Measurements from ENCODE around the gene ERC2.
A peak's percentile ranks its signal among the peaks of the same experiment; 100 is the strongest.

Gene ERC2

DNA sequence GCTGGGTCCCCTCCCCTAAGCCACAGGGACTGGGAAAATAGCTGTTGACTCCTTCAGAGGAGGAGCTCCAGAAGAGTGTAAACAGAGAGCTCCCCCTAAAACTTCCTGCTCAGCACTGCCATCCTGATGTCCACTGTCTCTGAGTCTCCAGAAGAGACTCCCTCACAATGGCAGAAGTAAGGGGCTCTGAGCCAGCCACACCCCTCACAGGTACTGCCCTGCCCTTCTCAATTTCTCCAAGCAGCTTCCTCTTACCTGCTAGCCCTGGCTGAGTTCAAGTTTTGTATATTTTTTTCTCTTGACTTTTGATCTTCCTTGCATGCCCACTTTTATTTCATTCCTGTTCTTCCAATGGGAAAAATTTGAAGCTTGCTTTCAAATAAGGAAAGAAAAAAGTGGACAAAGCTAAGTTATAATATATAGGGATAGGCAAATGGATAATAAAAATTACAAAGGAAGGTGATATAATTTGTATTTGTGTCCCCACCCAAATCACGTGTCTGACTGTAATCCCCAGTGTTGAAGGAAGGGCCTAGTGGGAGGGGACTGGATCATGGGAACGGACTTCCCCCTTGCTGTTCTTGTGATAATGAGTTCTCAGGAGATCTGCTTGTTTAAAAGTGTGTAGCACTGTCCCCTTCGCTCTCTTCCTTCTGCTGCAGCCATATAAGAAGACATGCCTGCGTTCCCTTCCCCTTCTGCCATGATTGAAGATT, 539.0 kb downstream of the ERC2 start:
- DNase-seq (ENCODE audit: low spot score): no peak

DNA sequence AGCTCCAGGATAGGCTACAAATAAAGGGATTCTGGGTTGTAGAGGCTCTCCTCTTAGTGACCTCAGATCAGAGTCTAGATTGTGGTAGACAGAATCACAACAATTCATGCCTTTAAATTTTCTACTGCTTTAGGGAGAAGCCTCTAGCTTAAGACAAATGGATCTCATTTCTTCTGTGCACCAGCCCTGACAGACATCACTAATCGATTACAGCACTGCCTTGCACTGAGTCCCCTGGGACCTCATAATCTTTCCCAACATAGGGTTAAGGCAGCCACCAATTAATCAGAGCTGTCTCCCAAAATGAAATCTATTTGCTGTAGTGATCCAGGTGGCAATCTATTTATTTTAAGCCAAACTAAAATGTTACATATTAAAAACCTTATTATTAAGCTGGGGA, 544.6 kb downstream of the ERC2 start:
- DNase-seq (ENCODE audit: low spot score): no peak

DNA sequence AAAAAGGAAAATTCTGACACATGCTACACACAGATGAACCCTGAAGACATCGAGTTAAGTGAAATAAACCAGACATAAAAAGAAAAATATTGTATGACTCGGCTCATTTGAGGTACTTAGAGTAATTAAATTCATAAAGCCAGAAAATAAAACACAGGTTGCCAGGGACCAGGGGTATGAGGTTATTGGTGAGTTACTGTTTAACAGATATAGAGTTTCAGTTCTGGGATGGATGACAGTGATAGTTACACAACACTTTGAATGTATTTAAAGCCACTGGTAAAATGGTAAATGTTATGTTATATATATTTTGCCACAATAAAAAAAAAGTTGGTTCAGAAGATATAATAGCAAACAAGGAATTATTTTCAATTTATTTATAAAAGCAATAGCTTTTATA, 545.1 kb downstream of the ERC2 start:
- DNase-seq (ENCODE audit: low spot score): no peak

DNA sequence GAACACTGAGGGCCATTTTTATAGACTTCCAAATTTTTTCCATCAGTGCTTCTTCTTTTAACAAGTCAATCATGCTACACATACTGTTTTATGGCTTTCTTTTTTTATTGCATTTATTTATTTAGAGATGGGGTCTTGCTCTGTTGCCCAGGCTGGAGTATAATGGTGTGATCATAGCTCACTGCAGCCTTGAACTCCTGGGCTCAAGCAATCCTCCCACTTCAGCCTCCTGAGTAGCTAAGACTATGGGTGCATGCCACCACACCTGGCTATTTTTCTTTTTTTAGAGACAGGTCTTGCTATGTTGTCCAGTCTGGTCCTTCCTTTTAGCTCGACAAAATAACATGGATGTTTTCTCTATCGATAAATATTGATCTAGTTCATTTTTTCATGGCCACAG, 555.4 kb downstream of the ERC2 start:
- DNase-seq (ENCODE audit: low spot score): no peak

DNA sequence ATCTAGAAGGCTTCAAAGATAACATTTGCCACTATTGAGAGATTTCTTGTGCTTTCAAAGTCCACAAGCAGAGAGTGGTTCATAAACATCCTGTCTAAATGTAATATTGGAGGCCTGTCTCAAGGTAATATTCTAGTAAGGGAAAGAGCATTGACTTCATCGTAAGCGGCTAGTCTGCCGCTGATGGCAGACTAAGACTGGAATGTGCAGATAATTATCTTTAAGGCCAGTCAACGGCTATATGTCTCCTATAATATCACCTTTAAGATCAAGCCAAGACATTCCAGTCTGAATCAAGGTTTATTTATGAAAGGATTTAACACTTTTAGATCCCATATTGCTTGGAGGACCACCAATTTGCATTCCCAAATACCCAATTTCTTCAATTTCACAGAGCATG, 557.0 kb downstream of the ERC2 start:
- DNase-seq (ENCODE audit: low spot score): no peak

DNA sequence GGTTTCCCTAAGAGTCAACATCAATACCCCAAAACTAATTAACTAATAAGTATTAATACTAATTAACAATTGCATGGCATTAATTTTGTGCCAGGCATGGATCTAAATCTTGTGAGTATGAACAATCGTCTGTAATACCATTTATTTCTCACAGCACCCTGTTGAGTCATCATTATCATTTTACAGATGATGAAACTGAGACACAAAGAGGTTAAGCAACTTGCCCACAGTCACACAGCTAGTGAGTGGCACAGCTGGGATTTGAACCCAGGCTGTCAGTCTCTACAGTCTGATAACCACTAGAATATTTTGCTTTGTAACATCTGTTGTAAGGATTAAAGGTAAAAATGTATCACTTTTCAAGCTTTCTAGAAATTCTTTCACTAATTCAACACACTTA, 557.7 kb downstream of the ERC2 start:
- no peak for DNase-seq (ENCODE audit: low spot score)

DNA sequence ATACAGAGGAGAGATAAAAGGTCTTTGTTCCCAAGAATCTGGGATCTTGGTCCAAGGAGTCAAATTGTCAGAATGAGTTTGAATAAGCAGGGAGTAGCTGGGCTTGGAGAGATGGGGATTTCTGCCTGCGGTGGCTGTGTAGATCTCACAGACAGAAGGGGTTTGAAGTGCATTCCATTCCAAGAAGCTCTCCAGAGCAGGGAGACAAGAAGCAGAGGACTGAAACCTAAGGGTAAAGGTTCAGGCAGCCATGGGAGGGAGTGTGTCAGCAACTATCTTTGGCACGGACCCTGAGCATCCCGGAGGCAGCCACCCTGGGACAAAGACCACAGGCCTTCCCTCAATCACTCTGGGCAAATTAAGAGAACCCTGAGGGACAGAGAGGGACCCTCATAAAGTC, 558.9 kb downstream of the ERC2 start:
- DNase-seq (ENCODE audit: low spot score): no peak

DNA sequence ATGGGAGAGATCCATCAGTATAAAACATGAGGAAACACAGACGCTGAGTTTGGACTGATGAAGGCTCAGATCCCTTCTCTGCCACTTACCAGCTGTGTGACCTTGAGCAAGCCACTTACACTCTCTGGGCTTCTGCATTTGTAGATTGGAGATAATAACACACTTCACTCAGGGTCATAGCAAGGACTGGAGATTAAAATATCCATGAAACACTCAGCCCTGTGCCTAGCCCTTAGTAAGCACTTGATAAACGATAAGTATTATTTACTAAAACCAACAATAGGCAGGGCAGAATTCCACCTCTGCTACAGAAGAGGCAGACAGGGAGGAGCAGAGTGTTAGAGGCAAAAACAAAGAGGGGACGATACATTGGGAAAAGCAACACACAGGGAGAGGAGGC, 560.7 kb downstream of the ERC2 start:
- no peak for DNase-seq (ENCODE audit: low spot score)

DNA sequence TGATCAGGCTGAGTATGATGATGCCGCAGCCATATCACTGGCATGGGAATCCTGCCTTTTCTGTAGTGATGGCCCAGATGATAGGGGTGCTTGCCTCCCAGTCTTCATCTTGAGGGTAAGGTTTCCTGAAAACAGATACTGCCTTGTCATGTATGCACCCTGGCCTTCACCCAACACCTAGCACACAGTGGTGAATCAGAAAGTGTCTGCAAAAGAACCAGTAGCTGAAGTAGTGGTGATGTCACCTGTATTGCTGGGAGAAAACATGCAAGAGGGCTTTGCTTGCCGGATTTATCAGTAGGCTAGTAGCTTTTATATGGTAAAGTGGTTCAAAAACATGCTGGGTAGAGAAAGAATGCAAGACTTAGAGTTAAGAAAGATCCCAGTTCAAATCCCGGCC, 561.4 kb downstream of the ERC2 start:
- DNase-seq (ENCODE audit: low spot score): no peak

DNA sequence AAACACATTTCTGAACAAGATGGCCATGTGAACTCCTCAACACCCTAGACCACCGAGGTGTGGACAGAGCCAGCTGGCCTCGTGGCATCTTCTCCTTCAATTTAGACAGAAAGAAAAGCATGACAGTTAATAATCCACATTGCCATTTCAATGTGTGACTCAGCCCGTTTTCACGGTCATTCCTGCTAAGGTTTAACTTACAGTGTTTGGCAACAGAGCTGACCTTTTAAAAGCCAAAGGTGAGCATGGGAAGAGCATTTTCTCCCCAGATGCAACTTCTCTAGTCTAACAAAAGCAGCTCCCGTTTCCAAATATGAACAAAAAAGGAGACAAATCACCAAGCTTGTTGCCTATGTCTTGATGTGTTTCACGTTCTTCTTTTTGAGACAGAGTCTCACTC, 563.6 kb downstream of the ERC2 start:
- no peak for DNase-seq (ENCODE audit: low spot score)

DNA sequence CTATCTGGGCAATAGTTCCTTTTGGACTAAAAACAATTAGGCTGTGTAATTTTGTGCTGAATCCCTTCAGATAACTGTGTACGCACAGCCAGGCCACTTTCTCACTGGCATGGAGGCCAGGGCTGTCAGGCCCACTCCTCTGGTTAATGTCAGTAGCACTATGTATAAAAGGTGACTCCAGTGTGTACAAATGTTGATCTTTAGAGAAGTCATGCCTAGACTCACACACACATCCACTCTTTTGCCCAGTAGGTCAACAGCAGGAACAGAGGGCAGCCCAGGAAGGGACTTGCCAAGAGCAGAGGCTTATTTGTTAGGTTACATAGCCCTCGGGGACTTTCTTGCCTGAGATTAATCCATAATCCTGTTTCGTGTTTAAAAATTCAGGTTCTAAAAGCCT, 564.6 kb downstream of the ERC2 start:
- DNase-seq (ENCODE audit: low spot score): no peak

DNA sequence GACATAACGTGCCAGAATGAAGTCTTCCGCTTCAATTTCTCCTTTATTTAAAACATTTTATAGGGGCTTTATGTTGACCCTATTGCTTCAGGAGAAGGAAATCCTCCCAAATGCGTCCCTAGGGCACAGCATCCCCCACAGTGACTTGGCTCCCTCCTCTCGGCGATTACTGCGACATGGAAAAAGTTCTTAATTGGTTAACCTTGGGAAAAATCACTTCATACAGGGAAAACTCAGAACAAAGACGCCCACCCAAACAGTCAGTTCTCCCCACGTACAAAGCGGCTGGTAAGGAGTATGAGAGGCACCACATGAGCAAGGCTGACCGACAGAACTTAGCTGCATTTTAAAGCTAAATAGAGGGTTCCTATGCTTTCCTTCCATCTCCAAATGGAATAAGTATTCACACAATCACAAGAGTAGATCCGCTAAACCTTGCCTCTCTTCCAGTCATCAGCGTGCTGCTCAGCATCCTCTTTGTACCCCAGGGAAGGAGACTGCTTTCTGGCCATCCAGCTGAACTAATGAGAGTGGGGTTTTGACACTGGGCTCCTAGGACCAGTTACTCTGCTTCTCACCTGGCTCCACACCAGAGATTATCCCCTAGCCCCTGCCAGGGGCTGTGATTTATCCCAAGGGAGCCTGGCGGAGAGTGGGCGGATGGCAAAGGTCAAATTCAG, 565.9 kb downstream of the ERC2 start:
- no peak for DNase-seq (ENCODE audit: low spot score)

DNA sequence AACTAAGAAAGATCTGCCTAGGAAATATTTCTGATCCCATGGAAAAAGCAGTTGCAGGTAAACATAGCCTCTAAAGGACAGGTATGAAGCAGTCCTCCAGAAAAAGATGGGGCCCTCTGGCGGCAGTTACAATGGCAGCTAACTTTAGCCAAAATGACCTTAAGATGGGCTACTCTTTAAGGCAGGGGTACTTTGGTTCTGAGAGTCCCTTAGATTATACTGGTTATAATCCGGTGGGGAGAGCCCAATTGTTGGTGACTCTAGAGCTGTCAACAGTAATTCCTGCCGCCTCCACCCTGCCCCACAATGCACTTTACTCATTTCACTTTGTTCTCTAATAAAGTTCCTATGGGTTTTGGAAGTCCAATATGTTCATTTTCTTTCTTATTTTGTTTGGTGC, 568.4 kb downstream of the ERC2 start:
- DNase-seq (ENCODE audit: low spot score): no peak

DNA sequence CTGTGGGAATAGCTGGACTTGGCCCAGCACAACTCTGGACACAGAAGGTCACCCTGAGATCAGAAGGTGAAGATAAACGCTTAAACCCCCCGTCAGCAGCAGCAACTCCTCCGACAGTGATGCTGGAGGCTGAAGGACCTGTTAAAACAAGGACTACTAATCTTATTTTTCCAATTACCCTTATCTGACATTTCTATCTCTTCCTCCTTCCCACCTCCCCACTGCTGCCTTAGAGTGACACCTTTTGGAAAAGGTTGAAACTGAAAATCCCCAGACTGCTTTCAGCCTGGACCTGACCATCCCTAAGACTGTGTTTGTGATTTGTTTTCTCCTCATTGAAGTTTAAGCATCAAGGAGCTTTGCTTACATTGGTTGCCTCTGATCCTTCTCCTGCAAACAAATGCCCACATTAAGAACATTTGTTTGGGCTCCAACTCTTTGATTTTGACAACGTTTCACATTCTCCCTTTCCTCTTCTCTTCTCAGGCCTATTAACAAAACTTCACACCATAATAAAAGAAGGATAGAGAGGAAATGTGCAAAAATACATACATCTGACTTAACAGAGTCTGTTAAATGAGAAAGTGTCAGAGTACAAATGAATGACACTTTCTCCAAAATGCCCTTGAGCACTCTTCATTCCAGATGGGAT, 570.6 kb downstream of the ERC2 start:
- peak; percentile 20 for DNase-seq (ENCODE audit: low spot score)

DNA sequence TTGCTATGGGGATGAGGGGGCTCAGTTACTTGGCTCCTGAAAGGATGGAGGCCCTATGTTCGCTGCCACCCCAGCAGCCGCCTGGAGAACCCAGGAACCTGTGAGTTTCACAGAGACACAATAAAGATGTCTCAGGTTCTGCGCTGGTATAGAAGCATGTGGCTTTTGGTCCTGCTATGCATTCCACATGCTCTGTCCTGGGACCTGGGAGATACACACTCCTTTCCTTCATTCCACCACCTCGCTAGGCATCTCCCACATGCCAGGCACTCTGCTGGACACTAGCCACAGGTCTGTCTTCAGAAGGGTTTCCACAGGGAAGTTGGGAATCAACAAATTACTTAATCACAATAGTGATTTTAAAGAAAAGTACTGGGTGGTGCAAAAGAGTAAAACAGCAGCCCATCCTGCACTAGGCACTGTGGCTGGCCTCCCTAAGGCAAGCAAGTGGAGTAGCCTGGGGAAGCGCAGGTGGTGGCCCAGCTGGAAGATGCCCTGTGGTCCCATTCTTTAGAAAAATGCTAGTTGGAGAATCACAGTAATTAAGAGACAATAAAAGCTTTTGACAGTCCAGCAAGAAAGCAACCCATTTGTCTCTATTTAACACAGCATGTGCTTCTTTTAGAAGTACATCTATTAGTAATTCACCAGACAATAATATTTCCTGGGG, 572.2 kb downstream of the ERC2 start:
- no peak for DNase-seq (ENCODE audit: low spot score)

DNA sequence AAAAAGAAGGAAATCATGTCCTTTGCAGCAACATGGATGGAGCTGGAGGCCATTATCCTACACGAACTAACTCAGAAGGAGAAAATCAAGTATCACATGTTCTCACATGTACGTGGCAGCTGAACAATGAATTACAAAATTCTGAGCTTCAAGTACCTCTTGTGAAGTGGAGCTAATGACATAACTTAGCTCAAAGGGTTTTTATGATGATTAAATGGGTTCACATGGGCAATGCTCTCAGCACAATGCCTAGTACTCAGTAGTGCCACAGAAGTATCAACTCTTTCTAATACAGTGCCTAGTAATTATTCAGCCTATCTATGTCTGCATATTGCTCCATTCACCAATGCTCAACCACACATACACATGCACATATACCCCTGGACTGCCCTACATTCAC, 573.7 kb downstream of the ERC2 start:
- no peak for DNase-seq (ENCODE audit: low spot score)

DNA sequence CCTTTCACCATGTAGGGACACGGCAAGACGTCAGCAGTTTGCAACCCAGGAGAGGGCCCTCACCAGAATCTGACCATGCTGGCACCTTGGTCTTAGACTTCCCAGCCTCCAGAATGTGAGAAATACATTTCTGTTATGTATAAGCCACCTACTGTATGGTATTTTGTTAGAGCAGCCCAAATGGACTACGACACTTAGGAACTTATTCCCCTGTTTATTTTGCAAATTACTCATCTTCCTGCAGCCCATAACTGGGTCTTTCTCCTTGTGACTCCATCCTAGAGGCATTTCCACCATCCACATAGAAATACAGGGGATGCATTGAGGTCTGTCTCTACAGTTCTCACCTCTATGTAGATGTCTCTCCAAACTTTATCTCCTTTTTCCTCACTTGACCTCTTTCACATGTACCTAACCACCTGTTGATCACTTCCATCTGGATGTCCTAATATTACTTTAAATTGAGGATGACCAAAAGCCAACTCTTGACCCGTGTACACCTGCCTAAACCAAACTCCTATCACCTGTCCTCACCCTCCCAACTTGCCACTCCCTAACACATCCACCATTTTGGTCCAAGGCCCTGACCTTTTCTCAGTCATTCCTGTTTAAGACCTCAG, 575.1 kb downstream of the ERC2 start:
- no peak for DNase-seq (ENCODE audit: low spot score)

DNA sequence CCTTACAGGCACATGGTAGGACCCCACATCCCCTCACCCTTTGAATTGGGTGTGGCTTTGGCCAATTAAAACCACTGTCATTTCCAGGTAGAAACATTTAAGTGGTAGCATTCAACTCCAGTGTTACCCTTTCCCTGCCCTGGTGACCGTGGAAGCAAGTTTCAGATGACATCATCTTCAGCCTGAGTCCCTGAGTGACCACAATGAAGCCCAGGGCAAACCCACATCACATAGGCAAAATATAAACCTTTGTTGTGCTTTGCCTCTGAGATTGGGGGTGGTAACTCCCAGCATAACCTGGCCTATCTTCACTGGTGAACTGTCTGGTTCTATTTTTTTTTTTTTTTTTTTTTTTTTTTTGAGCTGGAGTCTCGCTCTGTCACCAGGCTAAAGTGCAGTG, 577.2 kb downstream of the ERC2 start:
- no peak for DNase-seq (ENCODE audit: low spot score)

DNA sequence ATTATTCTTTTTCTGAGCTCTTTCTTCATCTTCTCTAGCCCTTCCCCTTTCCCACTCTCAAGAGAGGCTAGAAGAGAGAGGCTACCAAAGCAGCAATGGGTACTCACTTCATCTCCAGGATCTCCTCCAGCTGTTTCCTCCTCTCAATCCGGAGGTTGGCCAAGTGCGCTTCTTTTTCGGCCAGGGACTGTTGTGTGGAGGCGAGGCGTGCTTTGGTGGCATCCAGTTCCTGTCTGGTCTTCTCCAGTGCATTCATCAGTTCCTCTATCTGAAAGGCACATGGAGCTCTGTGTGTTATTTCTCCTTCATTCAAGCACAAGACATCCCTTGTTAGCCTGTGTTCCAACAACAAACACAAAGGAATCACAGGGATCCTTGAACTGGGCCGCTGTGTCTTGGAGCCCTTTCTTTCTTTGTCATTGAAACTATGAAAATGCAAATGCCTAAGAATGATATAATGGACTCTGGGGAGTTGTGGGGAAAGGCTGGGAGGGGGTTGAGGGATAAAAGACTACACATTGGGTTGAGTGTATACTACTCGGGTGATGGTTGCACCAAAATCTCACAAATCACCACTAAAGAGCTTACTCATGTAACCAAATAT, 579.9 kb downstream of the ERC2 start:
- DNase-seq (ENCODE audit: low spot score): peak; percentile 25

DNA sequence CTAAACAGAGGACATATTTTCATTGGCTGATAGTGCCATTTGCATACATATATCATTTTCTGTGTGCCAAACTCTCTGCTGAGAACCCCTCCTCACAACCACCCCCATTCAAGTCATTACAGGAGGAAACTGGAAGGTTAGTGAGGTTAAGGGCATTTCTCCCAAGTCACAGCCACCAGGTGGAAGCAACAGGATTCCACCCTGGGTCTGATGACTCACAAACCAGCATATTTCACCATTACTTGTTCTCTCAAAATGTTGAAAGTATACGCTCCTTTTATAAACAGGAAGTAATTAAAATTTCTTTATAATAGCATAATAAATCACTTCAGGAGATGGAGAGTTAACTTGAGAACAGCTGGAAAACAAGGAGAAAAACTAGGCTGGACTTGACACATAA, 582.5 kb downstream of the ERC2 start:
- DNase-seq (ENCODE audit: low spot score): no peak

DNA sequence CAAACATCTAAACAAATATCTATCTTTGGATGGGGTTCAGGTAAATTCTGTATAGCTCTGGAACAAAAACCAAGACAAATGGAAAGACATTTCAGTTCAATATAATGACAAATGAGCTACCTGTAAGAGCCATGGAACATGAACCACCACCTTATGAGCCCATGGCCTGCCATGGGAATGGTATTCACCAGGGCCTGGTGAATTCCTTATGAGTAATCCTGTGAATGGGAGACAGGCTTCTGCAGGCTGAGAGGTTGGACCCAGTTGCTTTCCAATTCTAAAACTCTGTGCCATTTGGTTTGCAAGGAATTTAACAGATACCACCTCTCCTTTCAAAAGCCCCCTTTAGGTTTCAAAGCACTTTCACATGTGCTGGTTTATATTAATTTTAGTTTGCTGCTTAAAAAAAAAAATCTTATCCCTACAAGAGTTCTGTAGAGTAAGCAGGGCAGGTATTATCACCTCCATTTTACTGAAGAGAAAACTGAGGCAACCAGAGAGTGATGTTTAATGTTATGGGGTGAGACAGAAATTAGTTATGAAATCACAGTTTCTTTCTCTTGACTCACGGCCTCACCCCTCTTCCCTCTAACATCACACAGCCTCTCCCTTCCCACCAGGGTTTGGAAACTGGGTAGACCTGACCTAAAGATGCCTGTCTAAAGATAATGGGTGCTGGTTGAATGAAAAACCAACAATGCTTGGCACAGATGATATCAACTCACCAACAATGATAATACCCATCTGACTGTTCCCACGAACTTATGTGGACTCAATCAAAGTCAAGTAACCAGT, 583.6 kb downstream of the ERC2 start:
- no peak for DNase-seq (ENCODE audit: low spot score)
